GM12892 (cell line): ENCODE measurements around the gene MTERF4.

ENCODE experiments used
- POLR2A ChIP-seq: IDR thresholded peaks from 2 replicates; pipeline ENCODE4 v1.6.1; 2011; ENCODE audit warnings: low read depth, low read length, control low read depth
- POLR2AphosphoS5 ChIP-seq: IDR thresholded peaks from 2 replicates; pipeline ENCODE4 v1.6.1; 2011; ENCODE audit warnings: low read depth, low read length, control low read depth

DNA sequence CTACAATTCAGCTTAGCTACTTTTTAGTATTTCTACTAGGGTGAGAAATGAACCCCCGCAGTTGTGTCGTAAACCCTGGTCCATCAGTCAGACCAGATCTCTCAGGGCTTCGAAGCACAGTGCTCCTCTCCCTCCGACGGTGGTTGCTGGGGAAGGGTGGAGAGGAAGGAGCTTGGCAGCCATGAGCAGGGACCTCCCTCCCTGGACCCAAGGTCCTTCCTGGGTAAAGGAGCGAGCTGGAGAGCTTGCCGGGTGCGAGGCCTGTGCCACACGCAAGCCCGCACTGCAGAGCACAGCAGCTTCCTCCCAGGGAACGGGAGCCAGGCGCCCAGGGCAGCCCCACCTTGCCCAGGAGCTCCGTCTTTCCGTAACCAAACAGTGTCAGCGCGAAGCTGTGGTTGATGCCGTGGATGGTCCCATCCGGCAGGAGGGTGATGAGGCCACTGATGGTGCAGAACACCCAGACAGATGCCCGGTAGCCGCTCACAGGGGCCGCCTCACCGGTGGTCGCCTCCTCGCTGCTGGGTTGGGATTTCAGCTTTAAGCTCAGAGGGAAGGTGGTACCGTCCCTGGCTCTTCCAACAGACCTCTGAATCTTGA, 34.7 kb upstream of the MTERF4 start:
- TF ChIP-seq POLR2AphosphoS5 (no peak), POLR2A (no peak)
